Omental fat pad (tissue), 4 donors: ENCODE results near the gene WDR26. TPM values are rescaled to one million over a fixed set of nuclear protein-coding genes. Genes with fewer than 3 reads are reported as not detected.

Source experiments
- ATAC-seq: fragments of 150-250 bp; one replicate; pipeline ENCODE4 v1.9.1; 2016; ENCODE audit warnings: mild to moderate bottlenecking, moderate library complexity; ENCODE audit not compliant: low FRiP score
- DNase-seq: peaks from one replicate; pipeline ENCODE4 v3.0.0-alpha.2; 2019; ENCODE audit warnings: low spot score
- total RNA-seq, 4 donors: library from RNA; depleted of rRNA; stranded (reverse); fragments of >200 nt; gene quantifications; one replicate each; pipeline ENCODE4 v1.1.0, GENCODE V29; 2016
- TF ChIP-seq, protein P1 (sequence below), 3 donors: fragments of 450-650 bp; IDR thresholded peaks; one replicate each; pipeline ENCODE4 v1.5.1; 2016 to 2017; ENCODE audit warnings: antibody characterized with exemption in 3 of 3, mild to moderate bottlenecking in 3 of 3, moderate library complexity in 2 of 3

The WDR26 gene
- total RNA-seq, 4 donors from 2014 or later, result 79.9 to 101 (median 93.8) TPM

DNA sequence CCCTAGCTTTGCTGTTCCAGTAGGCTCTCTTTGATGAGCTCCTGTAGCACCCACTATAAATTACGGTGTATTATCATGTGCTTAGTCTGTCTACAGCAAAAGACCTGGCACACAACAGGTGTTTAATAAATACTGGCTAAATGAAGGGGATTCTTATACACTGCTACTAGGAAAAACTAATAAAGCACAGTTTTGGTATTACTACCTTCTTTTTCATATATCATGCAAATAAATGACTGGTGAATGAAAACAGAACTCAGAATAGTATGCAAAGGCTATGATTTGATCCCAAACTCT lies 26.4 kb downstream of the WDR26 start:
- ATAC-seq, result no peak
- DNase-seq, result no peak
- TF ChIP-seq, protein P1, sequence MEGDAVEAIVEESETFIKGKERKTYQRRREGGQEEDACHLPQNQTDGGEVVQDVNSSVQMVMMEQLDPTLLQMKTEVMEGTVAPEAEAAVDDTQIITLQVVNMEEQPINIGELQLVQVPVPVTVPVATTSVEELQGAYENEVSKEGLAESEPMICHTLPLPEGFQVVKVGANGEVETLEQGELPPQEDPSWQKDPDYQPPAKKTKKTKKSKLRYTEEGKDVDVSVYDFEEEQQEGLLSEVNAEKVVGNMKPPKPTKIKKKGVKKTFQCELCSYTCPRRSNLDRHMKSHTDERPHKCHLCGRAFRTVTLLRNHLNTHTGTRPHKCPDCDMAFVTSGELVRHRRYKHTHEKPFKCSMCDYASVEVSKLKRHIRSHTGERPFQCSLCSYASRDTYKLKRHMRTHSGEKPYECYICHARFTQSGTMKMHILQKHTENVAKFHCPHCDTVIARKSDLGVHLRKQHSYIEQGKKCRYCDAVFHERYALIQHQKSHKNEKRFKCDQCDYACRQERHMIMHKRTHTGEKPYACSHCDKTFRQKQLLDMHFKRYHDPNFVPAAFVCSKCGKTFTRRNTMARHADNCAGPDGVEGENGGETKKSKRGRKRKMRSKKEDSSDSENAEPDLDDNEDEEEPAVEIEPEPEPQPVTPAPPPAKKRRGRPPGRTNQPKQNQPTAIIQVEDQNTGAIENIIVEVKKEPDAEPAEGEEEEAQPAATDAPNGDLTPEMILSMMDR (IDR thresholded peaks at IDR 0.05), result no peak

DNA sequence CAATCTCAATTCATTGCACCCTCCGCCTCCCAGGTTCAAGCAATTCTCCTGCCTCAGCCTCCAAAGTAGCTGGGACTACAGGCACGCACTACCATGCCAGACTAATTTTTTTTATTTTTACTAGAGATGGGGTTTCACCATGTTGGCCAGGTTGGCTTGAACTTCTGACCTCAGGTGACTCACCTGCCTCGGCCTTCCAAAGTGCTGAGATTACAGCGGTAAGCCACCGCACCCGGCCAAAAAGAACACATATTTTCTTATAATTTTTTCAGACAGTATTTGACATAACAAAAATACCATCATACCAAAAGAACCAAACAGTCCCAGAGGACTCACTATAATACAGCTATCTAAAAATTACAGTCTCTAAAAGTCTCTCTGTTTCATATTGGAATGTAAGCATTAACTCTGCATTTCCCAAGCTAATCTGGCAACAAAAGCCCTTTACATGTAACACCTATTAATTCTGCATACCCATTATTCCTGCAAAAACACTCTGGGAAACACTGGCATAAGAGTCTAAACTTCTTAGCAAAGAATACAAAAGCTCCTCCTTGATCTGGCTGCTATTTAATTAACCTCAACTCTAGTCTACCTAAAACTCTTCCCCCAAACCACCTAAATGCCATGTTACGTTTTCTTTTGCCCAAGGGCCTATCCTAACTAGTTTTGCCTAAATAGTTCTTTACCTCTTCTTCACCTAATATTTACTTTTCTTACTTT lies 26.9 kb downstream of the WDR26 start:
- peak; percentile 57 for ATAC-seq
- DNase-seq, result no peak
- TF ChIP-seq, protein P1 (IDR thresholded peaks at IDR 0.05), result no peak

DNA sequence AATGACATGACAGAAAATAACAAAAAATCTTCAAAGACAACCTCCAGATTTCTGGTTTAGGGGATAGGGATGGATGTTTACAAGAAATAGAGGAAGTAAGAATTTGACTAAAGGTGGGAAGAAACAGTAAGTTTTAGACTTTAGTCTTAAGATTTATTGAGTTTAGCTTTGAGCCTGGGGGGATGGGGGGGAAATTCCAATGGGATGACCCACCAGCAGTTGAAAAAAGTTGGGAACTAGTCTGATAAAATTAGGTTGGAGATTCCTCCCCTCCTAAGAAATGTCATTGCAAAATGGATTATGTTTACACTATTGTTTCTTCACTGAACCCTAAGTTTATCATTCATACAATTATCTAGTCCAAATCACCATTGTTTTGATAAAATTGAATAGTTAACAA lies 28.4 kb downstream of the WDR26 start:
- DNase-seq, result no peak
- no peak for ATAC-seq
- TF ChIP-seq, protein P1 (IDR thresholded peaks at IDR 0.05), result no peak

DNA sequence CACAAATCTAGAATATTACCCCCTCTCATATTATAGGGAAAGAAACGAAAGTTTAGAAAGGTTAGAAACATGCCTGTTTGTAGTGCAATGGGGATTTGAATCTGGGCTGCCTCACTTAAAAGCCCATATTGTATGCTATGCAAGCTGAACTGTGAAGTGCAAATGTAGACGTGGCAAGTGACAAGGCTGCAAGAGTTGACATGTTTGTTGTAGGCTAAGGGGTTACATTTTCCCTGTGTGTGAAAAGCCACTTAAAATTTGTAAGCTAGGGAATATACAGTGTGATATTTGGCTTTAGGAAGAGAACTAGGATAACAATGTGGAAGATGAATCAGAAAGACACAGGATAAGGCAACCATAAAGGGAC lies 29.0 kb downstream of the WDR26 start:
- TF ChIP-seq, protein P1 (IDR thresholded peaks at IDR 0.05), result no peak
- no peak for DNase-seq
- no peak for ATAC-seq

DNA sequence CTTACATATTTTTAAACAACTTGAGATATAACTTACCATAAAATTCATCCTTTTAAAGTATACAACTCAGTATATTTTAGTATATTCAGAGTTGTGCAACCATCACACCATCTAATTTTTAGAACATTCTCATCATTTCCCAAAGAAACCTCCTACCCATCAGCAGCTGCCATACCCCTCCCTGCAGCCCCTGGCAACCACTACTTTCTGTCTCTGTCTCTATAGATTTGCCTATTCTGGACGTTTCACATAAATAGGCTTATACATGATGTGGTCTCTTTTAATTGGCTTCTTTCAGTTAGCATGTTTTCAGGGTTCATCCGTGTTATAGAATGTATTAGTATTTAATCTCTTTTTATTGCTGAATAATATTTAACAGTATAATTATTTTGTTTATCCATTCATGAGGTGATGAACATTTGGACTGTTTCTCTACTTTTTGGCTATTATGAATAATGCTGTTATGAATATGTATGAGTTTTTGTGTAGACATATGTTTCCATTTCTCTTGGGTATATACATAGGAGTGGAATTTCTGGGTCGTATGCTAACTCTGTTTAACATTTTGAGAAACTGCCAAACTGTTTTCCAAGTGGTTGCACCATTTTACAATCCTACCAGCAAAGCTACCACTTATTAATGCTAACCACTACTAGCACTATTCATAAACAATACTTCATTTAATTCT lies 29.5 kb downstream of the WDR26 start:
- ATAC-seq (no peak), DNase-seq (no peak)
- TF ChIP-seq, protein P1 (IDR thresholded peaks at IDR 0.05), result no peak

DNA sequence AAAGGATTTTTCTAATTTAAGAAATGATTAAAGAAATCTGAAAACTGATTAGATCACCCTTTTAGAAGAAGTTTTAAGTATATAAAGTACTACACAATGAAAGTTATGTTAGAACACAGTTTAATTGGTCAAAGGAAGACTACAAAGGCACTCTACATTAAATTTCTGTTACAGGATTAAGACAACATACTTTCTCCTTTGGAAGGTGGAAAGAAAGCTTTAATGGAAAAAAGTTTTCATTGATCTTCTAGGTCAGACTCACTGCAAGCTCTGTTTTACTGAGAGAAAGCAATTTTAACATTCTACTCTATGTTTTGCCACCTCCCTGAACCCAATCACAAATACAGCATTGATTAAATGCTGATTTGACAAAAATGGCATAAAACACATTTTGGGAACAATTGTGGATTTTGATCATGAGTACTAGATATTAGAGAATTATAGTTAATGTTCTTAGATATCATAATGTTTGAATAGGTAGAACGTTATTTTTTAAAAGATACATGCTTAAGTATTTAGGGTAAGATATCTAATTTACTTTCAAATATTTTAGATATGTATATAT lies 32.0 kb downstream of the WDR26 start:
- no peak for DNase-seq

More for the DNA sequence above, 32.0 kb downstream of the WDR26 start:
- TF ChIP-seq, protein P1 (IDR thresholded peaks at IDR 0.05), result no peak
- no peak for ATAC-seq
